Glutamatergic neuron (in vitro differentiated cells): ENCODE measurements around the gene PPP1R9A. TPM values are rescaled to one million over a fixed set of nuclear protein-coding genes. Genes with fewer than 3 reads are reported as not detected.

Source experiments
- DNase-seq: peaks from one replicate; pipeline ENCODE4 v3.0.0; 2022
- H3K27ac Mint-ChIP-seq: one replicate; pipeline ENCODE4 v1.8.0; 2020; ENCODE audit warnings: mild to moderate bottlenecking, mixed read lengths, inconsistent platforms; ENCODE audit not compliant: unreplicated experiment
- H3K27me3 Mint-ChIP-seq: one replicate; pipeline ENCODE4 v1.8.0; 2020; ENCODE audit warnings: mild to moderate bottlenecking, moderate library complexity, mixed read lengths, inconsistent platforms; ENCODE audit not compliant: unreplicated experiment
- H3K36me3 Mint-ChIP-seq: one replicate; pipeline ENCODE4 v1.8.0; 2020; ENCODE audit warnings: mild to moderate bottlenecking, mixed read lengths, inconsistent platforms; ENCODE audit not compliant: unreplicated experiment
- H3K4me1 Mint-ChIP-seq: one replicate; pipeline ENCODE4 v1.8.0; 2020; ENCODE audit warnings: mild to moderate bottlenecking, low read depth, mixed read lengths, inconsistent platforms; ENCODE audit not compliant: unreplicated experiment
- H3K4me3 Mint-ChIP-seq: one replicate; pipeline ENCODE4 v1.8.0; 2020; ENCODE audit warnings: mild to moderate bottlenecking, mixed read lengths, inconsistent platforms; ENCODE audit not compliant: unreplicated experiment
- H3K9me3 Mint-ChIP-seq: one replicate; pipeline ENCODE4 v1.8.0; 2020; ENCODE audit warnings: mild to moderate bottlenecking, moderate library complexity, mixed read lengths, inconsistent platforms; ENCODE audit not compliant: unreplicated experiment
- total RNA-seq: library from RNA; stranded (reverse); fragmentation: NEBNext Ultra II Directional; extraction: Animal tissue kit (Norgen Biotek cat#: 25700); gene quantifications from one replicate; pipeline ENCODE4 v1.2.1, GENCODE V29; 2021; ENCODE audit not compliant: unreplicated experiment
- TF ChIP-seq, protein P1 (sequence below): fragments of 200-600 bp; sonication (generic); IDR thresholded peaks from one replicate; pipeline ENCODE4 v1.5.0; 2021; ENCODE audit not compliant: partially characterized antibody, unreplicated experiment

Gene PPP1R9A
- total RNA-seq, 1 donor from 2014 or later = 14.7 TPM

- Mint-ChIP-seq H3K4me3 (no peak overlapping the region), H3K27me3 (no peaks in the 10 kb centered on the region), H3K4me1 (no peaks in the 10 kb centered on the region), H3K9me3 (no peaks in the 10 kb centered on the region), H3K27ac (no peak overlapping the region), H3K36me3 (no peaks in the 10 kb centered on the region)
- no peak for DNase-seq
- TF ChIP-seq, protein P1, sequence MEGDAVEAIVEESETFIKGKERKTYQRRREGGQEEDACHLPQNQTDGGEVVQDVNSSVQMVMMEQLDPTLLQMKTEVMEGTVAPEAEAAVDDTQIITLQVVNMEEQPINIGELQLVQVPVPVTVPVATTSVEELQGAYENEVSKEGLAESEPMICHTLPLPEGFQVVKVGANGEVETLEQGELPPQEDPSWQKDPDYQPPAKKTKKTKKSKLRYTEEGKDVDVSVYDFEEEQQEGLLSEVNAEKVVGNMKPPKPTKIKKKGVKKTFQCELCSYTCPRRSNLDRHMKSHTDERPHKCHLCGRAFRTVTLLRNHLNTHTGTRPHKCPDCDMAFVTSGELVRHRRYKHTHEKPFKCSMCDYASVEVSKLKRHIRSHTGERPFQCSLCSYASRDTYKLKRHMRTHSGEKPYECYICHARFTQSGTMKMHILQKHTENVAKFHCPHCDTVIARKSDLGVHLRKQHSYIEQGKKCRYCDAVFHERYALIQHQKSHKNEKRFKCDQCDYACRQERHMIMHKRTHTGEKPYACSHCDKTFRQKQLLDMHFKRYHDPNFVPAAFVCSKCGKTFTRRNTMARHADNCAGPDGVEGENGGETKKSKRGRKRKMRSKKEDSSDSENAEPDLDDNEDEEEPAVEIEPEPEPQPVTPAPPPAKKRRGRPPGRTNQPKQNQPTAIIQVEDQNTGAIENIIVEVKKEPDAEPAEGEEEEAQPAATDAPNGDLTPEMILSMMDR = no peak
Measured at GRCh38 chr7:94980418-94981142, 73.2 kb downstream of the PPP1R9A start.

GRCh38 chr7:94995921-94996320 lies 88.5 kb downstream of the PPP1R9A start:
- no peaks in the 10 kb centered on the region for H3K9me3 Mint-ChIP-seq
- no peak overlapping the region for H3K27ac Mint-ChIP-seq
- DNase-seq = no peak
- H3K27me3 Mint-ChIP-seq = no peaks in the 10 kb centered on the region
- TF ChIP-seq, protein P1 = no peak
- H3K4me1 Mint-ChIP-seq = peaks cover 3% of the 10 kb centered on the region
- no peaks in the 10 kb centered on the region for H3K36me3 Mint-ChIP-seq
- H3K4me3 Mint-ChIP-seq = no peak overlapping the region

DNA sequence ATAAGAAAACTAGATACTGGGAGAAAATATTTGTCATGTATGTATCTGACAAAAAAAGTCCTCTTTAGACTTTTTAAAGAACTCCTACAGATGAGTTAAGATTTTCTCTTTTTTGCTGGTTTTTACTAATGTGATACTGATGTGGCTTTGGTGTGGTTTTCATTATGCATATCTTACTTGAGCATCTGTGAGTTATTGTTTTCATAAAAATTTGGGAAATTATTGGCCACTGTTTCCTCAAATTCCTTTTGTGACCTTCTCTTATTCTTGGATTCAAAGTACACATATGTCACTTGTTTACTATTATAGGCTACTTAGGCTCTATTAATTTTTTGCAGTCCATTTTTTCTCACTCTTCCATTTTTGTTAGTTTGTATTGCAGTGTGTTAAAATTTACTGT lies 89.0 kb downstream of the PPP1R9A start:
- Mint-ChIP-seq H3K27me3 (no peaks in the 10 kb centered on the region), H3K4me3 (no peak overlapping the region), H3K4me1 (peaks cover 3% of the 10 kb centered on the region), H3K36me3 (no peaks in the 10 kb centered on the region), H3K9me3 (no peaks in the 10 kb centered on the region), H3K27ac (no peak overlapping the region)
- TF ChIP-seq, protein P1 = no peak
- DNase-seq = no peak

DNA sequence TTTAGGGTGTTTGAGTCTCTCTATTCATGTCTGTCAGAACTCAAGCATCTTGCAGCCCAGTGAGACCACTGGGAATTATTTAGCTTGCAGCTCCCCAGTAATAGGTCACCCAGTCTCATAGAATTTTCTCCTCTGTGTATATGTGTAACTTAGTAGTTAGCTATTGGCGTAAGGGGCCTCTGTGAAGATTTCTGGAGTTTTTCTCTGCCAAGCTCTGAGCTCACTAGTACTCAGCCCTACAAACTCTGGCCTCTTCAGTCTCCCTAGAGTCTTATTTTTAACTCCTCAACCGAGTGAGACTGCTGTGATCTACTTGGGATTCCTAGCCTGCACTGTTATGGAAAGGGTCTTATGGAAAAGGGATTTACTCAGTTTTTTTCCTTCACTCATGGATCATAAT lies 90.2 kb downstream of the PPP1R9A start:
- H3K36me3 Mint-ChIP-seq = no peaks in the 10 kb centered on the region
- DNase-seq = no peak
- H3K9me3 Mint-ChIP-seq = no peaks in the 10 kb centered on the region
- TF ChIP-seq, protein P1 = no peak
- H3K4me1 Mint-ChIP-seq = peaks cover 3% of the 10 kb centered on the region
- no peak overlapping the region for H3K4me3 Mint-ChIP-seq
- no peaks in the 10 kb centered on the region for H3K27me3 Mint-ChIP-seq
- H3K27ac Mint-ChIP-seq = no peak overlapping the region

DNA sequence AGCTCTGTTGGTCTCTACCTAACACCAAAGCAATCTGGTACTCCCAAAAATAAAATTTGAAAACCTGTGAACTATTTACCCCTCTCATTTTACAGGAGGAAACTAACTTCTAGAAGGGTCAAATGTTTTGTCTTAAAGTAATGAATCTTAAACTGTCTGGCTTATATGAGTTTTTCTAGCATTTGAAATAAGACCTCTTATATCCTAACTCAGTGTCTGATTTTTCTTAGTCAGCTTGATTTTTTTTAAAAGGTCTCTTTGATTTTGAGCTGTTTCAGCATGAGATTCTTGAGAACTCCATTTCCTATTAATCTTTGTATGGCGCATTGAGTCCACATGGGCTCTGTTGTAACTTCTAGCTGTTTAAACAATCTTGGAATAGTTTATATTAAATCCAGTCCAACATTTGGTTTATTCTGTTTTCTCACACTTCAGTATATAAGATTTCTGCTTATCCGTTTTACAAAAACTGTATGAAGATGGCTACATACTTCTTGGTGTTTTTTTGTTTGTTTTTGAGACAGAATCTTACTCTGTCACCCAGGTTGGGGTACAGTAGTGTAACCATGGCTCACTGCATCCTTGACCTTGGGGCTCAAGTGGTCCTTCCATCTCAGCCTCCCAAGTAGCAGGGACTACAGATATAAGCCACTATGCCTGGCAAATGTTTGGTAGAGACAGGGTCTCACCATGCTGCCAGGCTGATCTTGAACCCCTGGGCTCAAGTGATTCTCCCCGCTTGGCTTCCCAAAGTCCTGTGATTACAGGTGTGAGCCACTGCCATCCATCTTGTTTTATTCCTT lies 91.1 kb downstream of the PPP1R9A start:
- DNase-seq = no peak
- H3K27ac Mint-ChIP-seq = no peak overlapping the region
- H3K9me3 Mint-ChIP-seq = no peaks in the 10 kb centered on the region
- H3K27me3 Mint-ChIP-seq = no peaks in the 10 kb centered on the region
- TF ChIP-seq, protein P1 = no peak
- no peaks in the 10 kb centered on the region for H3K36me3 Mint-ChIP-seq
- H3K4me1 Mint-ChIP-seq = peaks cover 3% of the 10 kb centered on the region
- H3K4me3 Mint-ChIP-seq = no peak overlapping the region
